Neuron (in vitro differentiated cells): ENCODE measurements around the gene SLC45A2.
"Not testable (repeated sequence)": the region's sequence is repeated elsewhere in the genome, so short reads cannot be mapped to it uniquely, and the experiment has no call there.

Source experiments
- H2AFZ ChIP-seq: one replicate; pipeline ENCODE4 v1.6.1; 2013; ENCODE audit warnings: low read depth, mild to moderate bottlenecking, inconsistent platforms, low read length, moderate library complexity
- H3K27me3 ChIP-seq: one replicate; pipeline ENCODE4 v1.6.1; 2013; ENCODE audit warnings: low read length; ENCODE audit not compliant: insufficient read depth
- H3K36me3 ChIP-seq: one replicate; pipeline ENCODE4 v1.6.1; 2013; ENCODE audit warnings: low read length; ENCODE audit not compliant: insufficient read depth
- H3K4me1 ChIP-seq: one replicate; pipeline ENCODE4 v1.6.1; 2013; ENCODE audit warnings: low read length; ENCODE audit not compliant: insufficient read depth
- H3K4me3 ChIP-seq: 2 replicates; pipeline ENCODE4 v1.5.1; 2013; ENCODE audit warnings: mild to moderate bottlenecking, low read length, moderate library complexity
- H3K9me3 ChIP-seq: one replicate; pipeline ENCODE4 v1.6.1; 2013; ENCODE audit warnings: low read length

The SLC45A2 gene, protein sequence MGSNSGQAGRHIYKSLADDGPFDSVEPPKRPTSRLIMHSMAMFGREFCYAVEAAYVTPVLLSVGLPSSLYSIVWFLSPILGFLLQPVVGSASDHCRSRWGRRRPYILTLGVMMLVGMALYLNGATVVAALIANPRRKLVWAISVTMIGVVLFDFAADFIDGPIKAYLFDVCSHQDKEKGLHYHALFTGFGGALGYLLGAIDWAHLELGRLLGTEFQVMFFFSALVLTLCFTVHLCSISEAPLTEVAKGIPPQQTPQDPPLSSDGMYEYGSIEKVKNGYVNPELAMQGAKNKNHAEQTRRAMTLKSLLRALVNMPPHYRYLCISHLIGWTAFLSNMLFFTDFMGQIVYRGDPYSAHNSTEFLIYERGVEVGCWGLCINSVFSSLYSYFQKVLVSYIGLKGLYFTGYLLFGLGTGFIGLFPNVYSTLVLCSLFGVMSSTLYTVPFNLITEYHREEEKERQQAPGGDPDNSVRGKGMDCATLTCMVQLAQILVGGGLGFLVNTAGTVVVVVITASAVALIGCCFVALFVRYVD

DNA sequence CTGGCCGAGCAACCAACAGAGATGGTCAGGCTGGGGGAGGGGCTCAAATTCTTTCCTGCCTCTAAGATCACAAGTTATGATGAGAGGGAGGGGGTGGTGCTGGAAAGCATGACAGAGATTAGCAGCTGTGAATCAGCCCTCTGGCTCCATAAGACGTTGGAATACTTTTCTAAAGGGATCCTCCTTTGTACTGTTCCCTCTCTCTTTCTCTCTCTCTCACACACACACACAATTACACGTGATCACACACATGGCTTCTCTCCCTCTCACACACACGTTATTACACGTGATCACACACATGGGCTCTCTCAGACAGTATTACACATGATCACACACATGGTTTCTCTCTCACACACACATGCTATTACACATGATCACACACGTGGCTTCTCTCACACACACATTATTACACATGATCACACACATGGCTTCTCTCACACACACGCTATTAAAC lies at the start of gene SLC45A2:
TSS of gene SLC45A2 (minus strand) at position 23 of the 454 bp plus-strand sequence. CDS start 110 bp downstream, outside the sequence.
- no peak within 1 kb of the TSS for H2AFZ ChIP-seq
- H3K4me1 ChIP-seq, result no peaks in the 10 kb centered on the region
- H3K27me3 ChIP-seq, result no peaks in the 10 kb centered on the region
- no peak within 1 kb of the TSS for H3K4me3 ChIP-seq
- H3K36me3 ChIP-seq, result peaks cover 18% of the 10 kb centered on the region
- H3K9me3 ChIP-seq, result no peaks in the 10 kb centered on the region

DNA sequence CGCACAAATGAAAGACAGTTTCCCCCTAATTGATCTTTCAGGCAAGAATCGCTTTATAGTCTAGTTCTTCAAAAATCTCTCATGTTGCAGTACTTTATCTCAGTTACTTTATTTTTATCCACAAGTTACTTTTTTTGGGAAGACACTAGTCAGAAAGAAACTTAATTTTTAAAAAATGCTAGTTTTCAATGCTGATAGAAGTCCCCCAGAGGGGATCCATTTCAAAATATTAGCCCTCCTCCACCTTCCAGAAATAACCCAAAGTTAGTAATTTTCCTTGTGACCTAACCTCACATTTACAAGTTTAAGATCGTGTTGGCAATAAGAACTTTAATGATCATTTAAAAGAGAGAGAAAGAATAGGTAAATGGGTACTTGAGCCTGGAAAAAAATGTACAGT lies 47.5 kb upstream of the SLC45A2 start:
- H3K4me1 ChIP-seq, result peaks cover 3% of the 10 kb centered on the region
- H3K27me3 ChIP-seq, result no peaks in the 10 kb centered on the region
- no peak overlapping the region for H2AFZ ChIP-seq
- H3K4me3 ChIP-seq, result no peak overlapping the region
- no peaks in the 10 kb centered on the region for H3K9me3 ChIP-seq
- peaks cover 19% of the 10 kb centered on the region for H3K36me3 ChIP-seq

DNA sequence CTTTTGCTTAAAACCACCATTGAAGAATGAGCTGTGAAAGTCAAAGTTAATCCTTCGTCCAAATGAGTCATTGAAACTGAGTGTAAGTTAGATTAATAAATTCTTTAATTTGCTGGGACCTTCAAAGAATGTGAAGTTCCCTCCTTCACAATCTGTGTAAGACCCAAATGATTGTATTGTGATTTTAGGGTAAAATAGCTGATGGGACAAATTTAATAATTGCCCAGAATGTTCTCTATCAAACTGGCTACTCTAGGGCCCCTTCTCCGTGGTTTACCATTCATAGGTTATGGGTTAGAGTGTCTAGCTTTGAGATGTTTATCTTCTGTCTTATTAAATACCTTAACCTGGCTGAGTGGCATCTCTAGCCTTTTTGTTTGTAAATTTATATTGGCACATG lies 46.6 kb upstream of the SLC45A2 start:
- Histone ChIP-seq H2AFZ (no peak overlapping the region), H3K9me3 (no peaks in the 10 kb centered on the region), H3K4me3 (no peak overlapping the region)

DNA sequence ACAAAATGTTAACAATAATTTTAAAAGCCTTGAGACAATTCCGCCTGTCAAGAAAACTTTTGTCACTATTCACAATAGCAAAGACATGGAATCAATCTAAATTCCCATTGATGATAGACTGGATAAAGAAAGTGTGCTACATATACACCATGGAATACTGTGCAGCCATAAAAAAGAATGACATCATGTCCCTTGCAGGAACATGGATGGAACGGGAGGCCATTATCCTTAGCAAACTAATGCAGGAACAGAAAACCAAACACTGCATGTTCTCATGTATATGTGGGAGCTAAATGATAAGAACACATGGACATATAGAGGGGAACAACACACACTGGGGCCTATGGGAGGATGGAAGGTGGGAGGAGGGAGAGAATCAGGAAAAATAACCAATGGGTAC lies 46.1 kb upstream of the SLC45A2 start:
- H3K4me1 ChIP-seq, H3K9me3 ChIP-seq, H3K27me3 ChIP-seq, H3K4me3 ChIP-seq, H2AFZ ChIP-seq: not testable (repeated sequence)
- H3K36me3 ChIP-seq, result peaks cover 18% of the 10 kb centered on the region

More for the DNA sequence above, 46.6 kb upstream of the SLC45A2 start:
- Histone ChIP-seq H3K27me3 (no peaks in the 10 kb centered on the region), H3K4me1 (peaks cover 3% of the 10 kb centered on the region), H3K36me3 (peaks cover 19% of the 10 kb centered on the region)

DNA sequence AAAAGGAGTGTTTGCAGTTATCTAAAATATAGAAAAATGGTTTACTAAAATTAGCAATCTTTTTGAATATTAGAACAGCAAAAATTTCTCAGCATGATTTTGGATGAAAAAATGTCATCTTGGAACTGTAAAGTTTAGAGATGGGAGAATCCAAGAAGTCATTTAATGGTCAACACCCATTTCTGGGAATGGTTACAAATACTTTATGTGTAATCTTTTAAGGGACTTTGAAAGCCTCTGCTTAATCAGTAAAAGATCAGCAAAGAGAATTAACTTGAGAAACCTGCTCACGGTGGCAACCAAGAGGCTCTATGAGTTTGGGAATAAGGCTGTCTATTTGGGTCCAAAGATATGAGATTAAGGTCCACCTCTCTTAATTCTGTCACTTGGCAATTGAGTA lies 45.6 kb upstream of the SLC45A2 start:
- H3K4me1 ChIP-seq, result no peaks in the 10 kb centered on the region
- no peak overlapping the region for H2AFZ ChIP-seq
- peaks cover 16% of the 10 kb centered on the region for H3K36me3 ChIP-seq
- H3K9me3 ChIP-seq, result no peaks in the 10 kb centered on the region
- no peak overlapping the region for H3K4me3 ChIP-seq
- no peaks in the 10 kb centered on the region for H3K27me3 ChIP-seq

DNA sequence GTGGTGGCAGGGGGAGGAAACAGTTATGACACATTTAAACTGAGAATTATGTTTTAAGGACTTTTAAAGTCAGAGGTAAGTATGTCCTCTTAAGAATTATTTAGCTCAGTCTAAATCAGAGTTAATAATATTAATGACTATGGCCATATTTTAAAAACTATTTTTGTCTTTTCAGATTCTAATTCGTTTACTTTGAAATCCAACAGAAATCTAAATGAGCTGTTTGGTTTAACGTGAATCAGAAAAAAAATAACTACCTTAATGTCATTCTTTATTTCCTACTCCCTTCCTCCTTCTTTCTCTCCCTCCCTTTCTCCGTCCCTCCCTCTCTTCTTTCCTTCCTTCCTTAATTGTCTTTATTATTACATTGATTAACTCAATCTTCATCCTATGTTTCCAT lies 43.9 kb upstream of the SLC45A2 start:
- Histone ChIP-seq H3K36me3 (peaks cover 14% of the 10 kb centered on the region), H3K27me3 (no peaks in the 10 kb centered on the region), H2AFZ (no peak overlapping the region), H3K4me3 (no peak overlapping the region), H3K9me3 (no peaks in the 10 kb centered on the region), H3K4me1 (no peaks in the 10 kb centered on the region)

DNA sequence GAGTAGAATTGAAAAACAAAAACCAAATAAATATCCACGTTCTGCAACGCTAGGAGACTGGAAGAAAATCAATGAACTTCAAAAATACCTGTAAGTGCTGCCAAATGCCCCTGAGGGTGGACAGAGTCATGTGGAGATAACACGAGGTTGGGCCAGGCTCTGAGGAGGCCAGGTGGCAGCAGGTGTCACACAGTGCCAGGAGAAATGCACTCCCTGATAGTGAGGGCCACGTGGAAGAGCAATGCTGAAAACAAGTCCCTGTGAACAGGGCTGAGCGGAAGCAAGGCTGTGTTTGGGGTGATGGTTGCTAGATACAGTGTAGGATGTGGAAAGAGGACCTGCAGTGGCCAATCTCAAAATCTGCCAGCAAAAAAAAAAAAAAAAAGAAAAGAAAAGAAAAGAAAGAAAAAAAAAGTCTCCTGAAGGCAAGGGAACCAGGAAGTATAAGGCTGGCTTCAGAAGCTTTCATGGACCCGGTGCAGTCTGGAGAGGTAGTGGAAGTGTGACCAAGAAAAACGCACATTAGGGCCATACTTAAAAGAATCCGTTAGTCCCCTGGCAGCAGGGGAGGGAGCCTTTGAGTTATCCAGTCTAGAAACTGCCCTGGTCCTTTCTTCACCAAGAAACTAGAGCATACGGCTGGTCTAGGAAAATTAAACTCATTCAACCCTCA lies 41.7 kb upstream of the SLC45A2 start:
- Histone ChIP-seq H2AFZ (no peak overlapping the region), H3K9me3 (no peaks in the 10 kb centered on the region), H3K36me3 (peaks cover 19% of the 10 kb centered on the region), H3K4me1 (no peaks in the 10 kb centered on the region), H3K27me3 (no peaks in the 10 kb centered on the region), H3K4me3 (no peak overlapping the region)

DNA sequence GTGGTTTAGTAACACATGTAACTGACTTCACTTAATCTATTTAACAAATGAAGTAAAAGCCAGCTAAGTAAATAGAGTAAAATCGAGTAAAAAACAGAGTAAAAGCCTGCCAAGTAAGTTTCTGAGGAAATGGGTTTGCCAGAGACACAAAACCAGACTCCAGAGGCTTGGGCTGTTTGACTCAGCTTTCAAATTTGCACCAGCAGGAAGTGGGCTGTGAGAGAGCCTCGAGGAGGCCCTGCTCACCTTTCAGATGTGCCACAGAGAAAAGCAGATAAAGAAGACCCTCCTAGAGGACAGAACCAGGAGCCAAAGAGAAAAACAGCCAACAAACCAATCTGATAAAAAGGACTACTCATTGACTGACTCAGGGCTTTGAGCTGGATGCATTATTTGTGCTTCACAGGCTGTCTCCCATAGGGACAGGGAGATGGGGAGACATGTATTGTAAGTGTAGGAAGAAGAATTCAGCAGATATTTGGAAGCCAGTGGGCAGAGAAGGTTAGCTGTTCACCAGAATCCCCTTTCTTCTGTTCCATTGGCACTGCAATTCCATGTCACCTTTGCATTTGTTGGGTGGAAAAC lies 37.7 kb upstream of the SLC45A2 start:
- Histone ChIP-seq H3K4me3 (no peak overlapping the region), H2AFZ (no peak overlapping the region), H3K27me3 (no peaks in the 10 kb centered on the region), H3K4me1 (no peaks in the 10 kb centered on the region), H3K36me3 (peaks cover 32% of the 10 kb centered on the region), H3K9me3 (no peaks in the 10 kb centered on the region)

DNA sequence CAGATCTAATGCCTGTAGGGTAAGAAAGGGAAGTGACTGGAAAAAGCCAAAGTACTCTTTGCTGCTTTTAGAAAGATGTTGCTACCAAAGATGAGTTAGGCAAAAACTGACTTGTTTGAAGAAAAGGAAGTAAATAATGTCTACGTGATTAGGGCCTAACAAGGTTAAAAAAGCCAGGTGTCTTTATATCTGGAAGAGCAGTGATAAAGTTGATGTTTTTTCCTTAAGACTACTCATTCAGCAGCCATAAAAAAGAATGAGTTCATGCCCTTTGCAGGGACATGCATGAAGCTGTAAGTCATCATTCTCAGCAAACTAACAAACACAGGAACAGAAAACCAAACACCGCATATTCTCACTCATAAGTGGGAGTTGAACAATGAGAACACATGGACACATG lies 36.8 kb upstream of the SLC45A2 start:
- Histone ChIP-seq H3K4me3 (no peak overlapping the region), H3K27me3 (no peaks in the 10 kb centered on the region), H3K9me3 (no peaks in the 10 kb centered on the region), H2AFZ (no peak overlapping the region), H3K4me1 (no peaks in the 10 kb centered on the region), H3K36me3 (peaks cover 30% of the 10 kb centered on the region)

DNA sequence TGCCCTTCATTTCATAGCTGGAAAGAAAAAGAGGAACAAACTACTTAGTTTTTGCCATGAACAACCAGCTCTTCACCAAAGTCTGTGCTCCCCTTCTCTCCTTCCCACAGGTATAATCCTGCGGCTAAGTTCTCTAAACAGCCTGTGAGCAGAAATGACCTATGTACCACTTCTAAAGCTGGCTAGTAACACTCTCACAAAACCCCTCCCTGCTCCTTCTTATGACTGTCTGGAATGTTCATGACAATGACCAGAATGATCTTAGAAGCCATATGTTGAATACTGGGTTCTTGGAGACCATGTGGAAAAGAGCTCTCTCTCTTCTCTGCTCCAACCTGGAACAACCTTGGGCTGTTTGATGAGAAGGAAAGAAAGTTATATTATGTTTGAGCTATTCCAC lies 36.2 kb upstream of the SLC45A2 start:
- Histone ChIP-seq H3K4me3 (no peak overlapping the region), H2AFZ (no peak overlapping the region), H3K4me1 (no peaks in the 10 kb centered on the region), H3K27me3 (no peaks in the 10 kb centered on the region), H3K36me3 (peaks cover 30% of the 10 kb centered on the region), H3K9me3 (no peaks in the 10 kb centered on the region)

DNA sequence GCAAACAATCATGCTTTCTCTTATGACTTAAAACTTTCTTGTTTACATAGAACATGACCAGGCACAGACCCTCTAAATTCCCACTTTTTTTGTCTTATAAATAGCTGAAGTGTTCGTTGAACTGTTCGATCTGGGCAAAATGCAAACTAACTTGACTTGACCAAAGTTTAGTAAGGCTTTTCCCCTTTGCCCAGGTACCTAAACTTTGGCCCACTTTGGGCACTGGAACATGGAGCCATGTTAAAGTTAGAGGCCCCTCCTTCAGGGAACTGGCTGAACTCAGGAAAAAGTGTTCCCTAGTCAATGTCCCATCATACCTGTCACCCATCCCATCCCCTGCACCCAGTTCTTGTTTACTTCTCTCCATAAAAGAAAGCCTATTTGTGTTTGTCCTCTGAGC lies 32.8 kb upstream of the SLC45A2 start:
- Histone ChIP-seq H2AFZ (no peak overlapping the region), H3K27me3 (no peaks in the 10 kb centered on the region), H3K9me3 (no peaks in the 10 kb centered on the region), H3K36me3 (peaks cover 17% of the 10 kb centered on the region), H3K4me1 (no peaks in the 10 kb centered on the region), H3K4me3 (no peak overlapping the region)

DNA sequence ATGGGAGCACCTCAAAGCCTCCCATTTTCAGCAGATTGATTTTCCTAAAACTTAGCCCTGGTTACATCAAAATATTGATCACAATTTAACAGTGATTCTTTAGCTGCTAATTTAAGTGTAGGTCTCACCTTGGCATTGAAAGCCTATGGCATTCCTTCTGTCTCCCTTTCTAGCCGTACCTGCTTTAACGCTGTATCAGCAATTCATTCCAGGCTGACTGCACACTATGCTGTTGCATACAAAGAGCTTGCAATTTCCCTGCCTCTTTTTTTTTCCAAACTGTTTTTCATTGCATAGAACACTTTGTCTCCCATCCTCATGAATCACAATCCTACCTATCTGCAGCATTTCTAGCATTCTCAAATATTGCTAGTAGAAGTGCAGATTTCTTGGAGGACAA lies 32.3 kb upstream of the SLC45A2 start:
- H3K4me3 ChIP-seq, result no peak overlapping the region
- H2AFZ ChIP-seq, result no peak overlapping the region

DNA sequence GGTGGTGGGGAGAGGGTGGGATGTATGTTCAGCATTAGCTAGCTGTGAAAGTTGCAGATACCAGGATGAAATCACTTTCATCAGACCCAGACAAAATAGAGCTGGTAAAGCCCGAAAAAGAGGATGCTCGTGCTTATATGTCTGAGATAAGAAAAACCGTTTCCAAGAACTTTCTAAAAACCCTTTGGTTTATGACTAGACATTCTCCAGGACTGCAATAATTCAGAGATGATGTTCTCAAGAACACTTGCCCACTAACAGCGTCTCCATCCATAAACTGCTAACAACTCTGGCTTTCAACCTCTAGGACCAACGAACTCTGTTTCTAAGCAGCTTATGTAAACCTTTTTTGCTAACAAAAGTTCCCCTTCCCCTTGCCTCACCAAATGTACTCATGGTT lies 31.7 kb upstream of the SLC45A2 start:
- H3K9me3 ChIP-seq, result no peaks in the 10 kb centered on the region
- H3K4me3 ChIP-seq, result no peak overlapping the region
- no peaks in the 10 kb centered on the region for H3K4me1 ChIP-seq
- H3K27me3 ChIP-seq, result no peaks in the 10 kb centered on the region
- H2AFZ ChIP-seq, result no peak overlapping the region
- peaks cover 15% of the 10 kb centered on the region for H3K36me3 ChIP-seq

More for the DNA sequence above, 32.3 kb upstream of the SLC45A2 start:
- H3K9me3 ChIP-seq, result no peaks in the 10 kb centered on the region
- H3K4me1 ChIP-seq, result no peaks in the 10 kb centered on the region
- H3K36me3 ChIP-seq, result peaks cover 16% of the 10 kb centered on the region
- no peaks in the 10 kb centered on the region for H3K27me3 ChIP-seq
